Subcutaneous adipose tissue (tissue), 4 donors: ENCODE measurements around the gene PFKM. TPM values are rescaled to one million over a fixed set of nuclear protein-coding genes. Genes with fewer than 3 reads are reported as not detected.

Experiments used
- total RNA-seq, 4 donors: library from RNA; depleted of rRNA; stranded (reverse); fragments of >200 nt; gene quantifications; one replicate each; pipeline ENCODE4 v1.1.0, GENCODE V29; 2016
- TF ChIP-seq, protein P1 (sequence below): fragments of 450-650 bp; IDR thresholded peaks from one replicate; pipeline ENCODE4 v1.5.1; 2016; ENCODE audit warnings: low read depth, mild to moderate bottlenecking, control low read depth, antibody characterized with exemption, moderate library complexity

PFKM gene
- total RNA-seq, 4 donors from 2014 or later: 5.1 to 19.5 (median 16.0) TPM

DNA sequence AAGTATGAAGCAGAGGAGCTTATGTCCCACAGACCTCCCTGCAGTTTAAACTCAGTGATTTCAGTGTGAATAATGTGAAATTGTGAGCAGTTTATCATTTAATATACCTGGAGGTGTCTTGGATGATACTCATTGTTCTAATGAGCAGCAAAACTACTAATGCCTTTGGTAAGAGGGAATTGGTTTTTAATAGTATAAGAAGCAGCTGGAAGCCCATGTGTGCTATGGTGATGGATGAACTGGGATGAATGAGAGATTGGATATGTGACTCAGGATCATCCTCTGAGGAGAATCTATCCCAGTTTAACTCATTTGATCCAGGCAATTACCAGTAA lies 57.2 kb downstream of the PFKM start:
- TF ChIP-seq, protein P1, sequence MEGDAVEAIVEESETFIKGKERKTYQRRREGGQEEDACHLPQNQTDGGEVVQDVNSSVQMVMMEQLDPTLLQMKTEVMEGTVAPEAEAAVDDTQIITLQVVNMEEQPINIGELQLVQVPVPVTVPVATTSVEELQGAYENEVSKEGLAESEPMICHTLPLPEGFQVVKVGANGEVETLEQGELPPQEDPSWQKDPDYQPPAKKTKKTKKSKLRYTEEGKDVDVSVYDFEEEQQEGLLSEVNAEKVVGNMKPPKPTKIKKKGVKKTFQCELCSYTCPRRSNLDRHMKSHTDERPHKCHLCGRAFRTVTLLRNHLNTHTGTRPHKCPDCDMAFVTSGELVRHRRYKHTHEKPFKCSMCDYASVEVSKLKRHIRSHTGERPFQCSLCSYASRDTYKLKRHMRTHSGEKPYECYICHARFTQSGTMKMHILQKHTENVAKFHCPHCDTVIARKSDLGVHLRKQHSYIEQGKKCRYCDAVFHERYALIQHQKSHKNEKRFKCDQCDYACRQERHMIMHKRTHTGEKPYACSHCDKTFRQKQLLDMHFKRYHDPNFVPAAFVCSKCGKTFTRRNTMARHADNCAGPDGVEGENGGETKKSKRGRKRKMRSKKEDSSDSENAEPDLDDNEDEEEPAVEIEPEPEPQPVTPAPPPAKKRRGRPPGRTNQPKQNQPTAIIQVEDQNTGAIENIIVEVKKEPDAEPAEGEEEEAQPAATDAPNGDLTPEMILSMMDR: no peak

GRCh38 chr12:48177982-48178381 lies 58.8 kb downstream of the PFKM start:
- TF ChIP-seq, protein P1: no peak

DNA sequence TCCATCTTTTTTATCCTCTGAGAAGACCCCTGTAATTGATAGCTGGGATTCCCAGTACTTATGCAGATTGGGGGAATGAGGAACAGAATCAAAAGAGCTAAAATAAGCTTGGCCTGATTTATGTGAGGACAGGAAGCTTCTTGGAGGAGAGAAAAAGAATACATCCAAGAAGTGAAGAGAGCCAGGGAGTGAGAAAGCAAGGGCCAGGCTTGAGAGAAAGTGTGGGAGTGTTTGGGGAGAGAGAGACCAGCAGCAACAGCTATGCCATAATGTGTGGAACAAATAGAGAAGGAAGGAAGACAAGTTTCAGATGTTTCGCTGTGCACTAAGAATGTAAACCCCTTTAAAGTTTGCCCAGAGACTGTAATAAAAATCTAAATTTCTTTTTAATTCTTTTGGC lies 60.3 kb downstream of the PFKM start:
- TF ChIP-seq, protein P1: no peak

DNA sequence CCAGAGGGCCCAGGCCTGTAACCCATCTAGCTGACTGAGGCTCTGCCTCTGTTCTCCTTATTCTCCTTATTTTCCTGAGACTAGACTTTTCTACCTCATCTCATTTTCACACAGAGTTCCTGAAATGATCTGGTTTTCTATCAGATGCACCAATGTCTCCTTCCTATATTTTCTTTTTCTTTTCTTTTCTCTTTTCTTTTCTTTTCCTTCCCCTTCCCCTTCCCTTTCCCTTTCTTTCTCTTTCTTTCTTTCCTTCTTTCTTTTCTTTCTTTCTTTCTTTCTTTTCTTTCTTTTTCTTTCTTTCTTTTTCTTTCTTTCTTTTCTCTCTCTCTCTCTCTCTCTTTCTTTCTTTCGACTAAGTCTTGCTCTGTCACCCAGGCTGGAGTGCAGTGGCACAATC lies 61.3 kb downstream of the PFKM start:
- TF ChIP-seq, protein P1: no peak

- TF ChIP-seq, protein P1: no peak
Measured at GRCh38 chr12:48180857-48181495, 61.8 kb downstream of the PFKM start.

- TF ChIP-seq, protein P1: no peak
Measured at GRCh38 chr12:48182631-48183030, 63.5 kb downstream of the PFKM start.

DNA sequence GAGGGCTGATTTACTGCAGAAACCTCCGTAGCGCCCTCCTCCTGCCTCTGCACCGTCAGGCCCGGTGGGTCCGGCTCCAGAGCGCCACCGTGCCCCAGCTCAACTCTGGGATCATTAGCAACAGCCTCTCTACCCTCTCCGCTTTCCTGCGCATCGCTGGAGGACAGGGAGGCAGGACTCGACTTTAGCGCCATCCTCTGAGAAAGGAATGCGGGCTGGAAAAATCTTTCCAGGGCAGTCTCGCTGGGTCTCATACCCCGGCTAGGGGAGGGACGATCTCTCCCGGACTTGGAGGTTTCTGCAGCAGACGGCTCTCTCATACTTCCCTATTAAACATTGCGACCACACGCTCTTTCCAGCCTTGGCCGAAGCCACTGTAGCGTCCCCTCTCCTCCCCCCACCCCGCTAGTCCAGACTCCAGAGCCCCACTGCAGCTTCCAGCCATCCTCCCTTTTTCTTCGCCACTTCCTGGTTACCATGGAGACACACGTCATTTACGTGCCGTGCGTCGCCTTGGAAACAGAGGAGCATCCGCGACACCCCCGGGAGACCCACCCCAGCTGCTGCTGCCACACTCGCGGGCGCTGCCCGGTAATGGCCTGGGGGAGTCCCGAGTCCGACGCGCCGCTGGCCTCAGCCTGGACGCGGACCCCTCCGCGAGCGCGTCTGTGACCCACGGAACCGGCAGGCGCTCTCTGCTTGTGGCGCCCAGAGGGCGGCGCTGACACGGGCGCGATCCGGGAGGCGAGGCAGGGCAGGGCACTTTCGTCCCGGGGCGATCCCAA lies 64.1 kb downstream of the PFKM start, which contains the start of gene CCDC184:
Gene CCDC184 (plus strand): TSS at position 554 of the 785 bp plus-strand sequence. CDS start 479 bp downstream, outside the sequence.
- TF ChIP-seq, protein P1: no peak
